ENCODE measurements around the gene OMG.

The OMG gene

GRCh38 chr17:31261601-31262000 is 35.4 kb downstream of the OMG start:
- no peak for DNase-seq

GRCh38 chr17:31260151-31260550 is 36.9 kb downstream of the OMG start:
- DNase-seq, result no peak

GRCh38 chr17:31256936-31257335 is 40.1 kb downstream of the OMG start:
- no peak for DNase-seq

- DNase-seq, result no peak
Measured at GRCh38 chr17:31254654-31255053, 42.4 kb downstream of the OMG start.

GRCh38 chr17:31252741-31253140 is 44.3 kb downstream of the OMG start:
- DNase-seq, result no peak

- DNase-seq, result no peak
Measured at GRCh38 chr17:31251970-31252328, 45.1 kb downstream of the OMG start.

- DNase-seq, result no peak
Measured at GRCh38 chr17:31251105-31251969, 45.7 kb downstream of the OMG start.

- no peak for DNase-seq
Measured at GRCh38 chr17:31250229-31250628, 46.8 kb downstream of the OMG start.

GRCh38 chr17:31249835-31250141 is 47.3 kb downstream of the OMG start:
- DNase-seq, result no peak

GRCh38 chr17:31248986-31249834 is 47.8 kb downstream of the OMG start:
- no peak for DNase-seq

All from inflammatory macrophage treated with lipopolysaccharide for 1 hour (primary cell).